ENCODE data around the gene SKIC8. TPM values are rescaled to one million over a fixed set of nuclear protein-coding genes. Genes with fewer than 3 reads are reported as not detected.

Gene SKIC8
- total RNA-seq = 53.2 TPM

- peak; percentile 91 for DNase-seq
These were observed at the start of gene SKIC8 for GRCh38 chr15:78299101-78299930. Gene SKIC8 (minus strand): TSS chr15:78299609. CDS start chr15:78295686, 3,923 bp downstream.

- DNase-seq = no peak
These were observed 48.5 kb upstream of the SKIC8 start for GRCh38 chr15:78347586-78348543.

GRCh38 chr15:78345396-78346125, 46.2 kb upstream of the SKIC8 start:
- peak; percentile 34 for DNase-seq

GRCh38 chr15:78343276-78344060, 44.1 kb upstream of the SKIC8 start:
- no peak for DNase-seq

GRCh38 chr15:78342021-78342420, 42.6 kb upstream of the SKIC8 start:
- no peak for DNase-seq

GRCh38 chr15:78341057-78341987, 41.9 kb upstream of the SKIC8 start:
- DNase-seq = no peak

DNA sequence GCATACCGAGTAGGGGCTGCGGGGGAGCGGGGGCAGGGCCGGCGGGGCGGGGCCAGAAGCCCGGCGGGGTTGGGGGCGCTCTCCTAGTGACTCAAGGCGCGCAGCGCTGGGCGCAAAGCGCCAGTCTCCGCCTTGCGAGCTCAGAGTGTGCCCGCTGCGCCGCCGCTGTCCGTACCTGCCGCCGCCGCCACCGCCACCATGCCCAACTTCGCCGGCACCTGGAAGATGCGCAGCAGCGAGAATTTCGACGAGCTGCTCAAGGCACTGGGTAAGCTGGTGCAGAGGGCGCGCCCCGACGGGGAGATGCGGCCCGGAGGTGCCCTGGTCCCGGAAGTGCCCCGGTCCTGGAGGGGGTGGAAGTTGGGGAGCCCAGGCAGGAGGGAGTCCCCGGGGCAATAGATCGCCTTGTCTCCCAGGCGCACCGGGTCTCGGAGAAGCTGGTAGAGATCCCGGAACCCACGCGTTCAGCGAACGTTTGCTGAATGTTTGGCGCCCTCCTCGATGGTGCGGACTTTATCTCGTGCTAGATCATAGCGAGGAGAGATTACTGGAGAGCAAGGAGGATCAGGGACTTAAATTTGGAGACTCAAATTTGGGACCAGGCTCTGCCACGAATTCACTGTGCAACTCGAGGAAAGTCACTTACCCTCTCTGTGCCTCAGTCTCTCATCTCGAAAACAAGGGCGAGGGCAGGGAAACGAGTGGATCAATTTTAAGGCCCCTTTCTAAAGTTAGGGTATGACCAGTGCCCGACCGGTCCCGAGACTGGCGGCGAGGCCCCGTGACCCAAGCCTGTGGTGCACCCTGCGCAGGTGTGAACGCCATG, 41.0 kb upstream of the SKIC8 start, which contains the start of gene CRABP1:
CRABP1 (plus strand) TSS at position 123 of the 826 bp plus-strand sequence; CDS start at position 199, 76 bp downstream.
- no peak for DNase-seq

- DNase-seq = no peak
These were observed 40.1 kb upstream of the SKIC8 start for GRCh38 chr15:78339559-78339958.

DNA sequence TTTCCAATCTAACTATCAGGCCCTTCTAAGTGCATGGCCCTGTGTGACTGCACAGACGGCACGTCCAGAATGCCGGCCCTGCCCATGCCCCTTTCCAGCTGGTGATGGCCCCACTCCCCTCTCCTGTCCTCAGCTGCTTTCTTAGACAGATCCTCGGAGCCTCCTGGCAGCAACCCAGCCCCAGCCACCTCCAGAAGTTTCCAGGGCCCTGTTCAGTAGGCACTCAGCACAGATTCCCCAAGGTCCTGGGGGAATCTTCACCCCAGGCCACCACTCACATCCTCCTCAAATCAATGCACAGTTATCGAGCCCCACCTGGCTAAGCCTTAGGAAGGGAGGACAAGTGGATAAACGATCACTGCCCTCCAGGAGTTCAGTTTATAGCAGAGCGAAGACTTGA, 39.4 kb upstream of the SKIC8 start:
- DNase-seq = no peak

- no peak for DNase-seq
These were observed 36.6 kb upstream of the SKIC8 start for GRCh38 chr15:78335985-78336384.

DNA sequence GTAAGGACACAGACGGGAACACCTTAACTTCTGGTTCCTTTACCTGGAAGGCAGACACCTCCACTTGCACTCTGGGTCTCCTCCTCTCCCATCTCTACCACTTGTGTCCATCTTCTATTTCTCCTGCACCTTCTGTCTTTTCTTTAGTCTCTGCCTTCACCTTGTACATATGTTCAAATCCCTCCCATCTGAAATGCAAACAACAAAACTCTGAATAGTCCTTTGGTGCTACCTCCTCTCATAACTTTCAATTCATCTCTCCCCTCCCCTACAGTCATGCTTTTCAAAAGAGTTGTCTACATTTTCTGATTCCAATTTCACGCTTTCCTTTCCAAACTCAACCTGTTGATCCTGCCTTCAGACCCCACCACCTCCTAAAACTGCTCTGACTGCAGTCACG, 35.4 kb upstream of the SKIC8 start:
- DNase-seq = no peak

DNA sequence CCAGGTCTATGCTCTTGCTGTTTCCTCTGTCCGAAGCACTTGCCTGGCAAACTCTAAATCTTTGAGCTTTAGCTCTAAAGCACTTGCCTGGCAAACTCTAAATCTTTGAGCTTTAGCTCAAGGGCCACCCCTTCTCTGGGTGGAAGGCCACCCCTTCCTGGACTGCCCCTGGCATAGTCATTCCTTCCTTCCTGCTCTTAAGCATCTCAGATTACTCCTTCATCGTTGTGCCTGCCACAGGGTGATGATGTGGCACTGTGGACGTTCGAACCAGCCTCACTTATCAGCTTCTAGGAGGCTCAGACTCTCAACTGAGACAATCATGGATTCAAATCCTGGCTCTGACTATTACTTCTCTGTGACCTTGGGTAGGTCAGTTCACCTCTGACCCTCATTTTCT, 30.2 kb upstream of the SKIC8 start:
- no peak for DNase-seq

- no peak for DNase-seq
These were observed 28.1 kb upstream of the SKIC8 start for GRCh38 chr15:78327466-78327865.

DNA sequence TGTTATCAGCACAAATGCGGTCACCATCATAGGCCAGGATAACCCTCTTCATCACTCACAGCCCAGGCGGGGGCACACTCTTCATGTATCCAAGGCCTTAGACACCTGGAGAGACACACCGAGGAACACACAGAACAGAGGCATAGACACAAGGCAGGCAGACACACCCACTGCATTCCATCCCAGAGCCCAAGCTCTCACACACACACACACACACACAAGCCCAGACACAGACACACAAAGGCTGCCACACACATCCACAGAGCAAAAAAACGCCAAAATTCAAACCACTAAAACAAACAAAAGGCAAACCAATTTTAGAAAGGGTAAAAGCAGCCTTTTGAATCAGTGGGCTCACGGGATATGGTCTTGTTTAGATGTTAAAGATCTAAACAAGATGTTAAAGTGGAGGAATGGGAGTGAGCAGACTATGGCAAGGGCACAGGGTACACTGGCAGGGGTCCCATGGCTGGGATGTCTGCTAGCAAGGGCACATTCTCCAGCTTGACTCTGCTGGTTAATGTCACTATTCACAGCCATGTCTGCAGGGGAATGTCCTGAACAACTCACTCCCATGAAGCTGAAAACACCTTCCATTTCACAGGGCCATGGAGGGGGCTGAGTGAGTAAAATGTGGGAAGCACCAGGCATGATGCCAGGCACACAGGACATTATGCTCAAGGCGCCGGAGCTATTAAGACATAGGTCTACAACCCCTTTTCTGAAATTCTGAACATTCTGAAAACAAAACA, 25.9 kb upstream of the SKIC8 start:
- DNase-seq = no peak

- DNase-seq = no peak
These were observed 24.7 kb upstream of the SKIC8 start for GRCh38 chr15:78324144-78324543.

GRCh38 chr15:78323693-78324092, 24.3 kb upstream of the SKIC8 start:
- DNase-seq = no peak

DNA sequence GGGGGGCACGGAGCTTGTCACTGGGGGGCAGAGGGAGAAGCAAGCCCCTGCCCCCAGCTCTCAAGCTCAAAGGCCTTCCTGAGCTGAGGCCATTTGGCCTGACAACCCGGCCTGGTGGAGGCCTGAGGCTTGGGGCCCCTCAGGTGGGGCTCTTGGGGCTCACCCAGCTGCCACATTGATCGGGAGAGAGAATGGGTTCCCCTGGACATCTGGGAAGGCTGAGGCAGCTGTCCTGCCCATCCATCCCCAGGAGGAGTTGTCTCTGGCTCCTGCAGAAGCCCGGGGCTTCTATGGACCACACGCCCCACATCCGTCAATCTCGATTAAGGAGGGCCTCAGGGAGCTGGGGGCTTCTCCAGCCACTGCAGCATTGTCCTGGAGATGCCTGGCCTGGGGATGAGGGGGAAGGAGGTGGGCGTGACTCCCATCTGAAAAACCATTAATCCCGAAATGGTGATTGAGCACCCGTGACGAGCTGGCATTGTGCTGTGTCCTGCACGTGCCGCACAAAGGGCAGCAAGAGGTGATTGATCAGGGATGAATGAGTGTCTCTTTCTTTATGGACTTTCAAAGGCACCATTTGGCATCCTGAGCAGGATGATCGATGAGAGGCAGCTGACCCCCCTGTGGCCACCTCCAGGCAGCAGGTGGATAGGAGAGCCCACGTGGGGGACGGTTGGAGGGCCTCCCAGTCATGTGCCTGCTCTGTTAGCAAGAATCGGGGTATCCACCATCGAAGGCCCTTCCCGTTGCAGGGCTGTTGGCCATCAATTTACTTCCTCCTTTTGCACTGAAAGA, 23.5 kb upstream of the SKIC8 start:
- no peak for DNase-seq

- peak; percentile 72 for DNase-seq
These were observed 22.8 kb upstream of the SKIC8 start for GRCh38 chr15:78322243-78322642.

Data from skin of body (tissue), 2 donors.